Endothelial cell of umbilical vein (primary cell): Measurements from ENCODE around the gene WAS. TPM values are rescaled to one million over a fixed set of nuclear protein-coding genes. Genes with fewer than 3 reads are reported as not detected.

Source experiments
- BruUV-seq: library from RNA; stranded (reverse); fragments of 400-500 nt; replicated peaks from 2 replicates; lab custom pipeline; 2021; lab: Mats Ljungman, UMichigan
- CTCF ChIA-PET: fragments of 300-600, 350-600 bp; sonication (Branson Sonifier 250); formaldehyde crosslinking; loops from one replicate; lab custom pipeline; 2021; ENCODE audit warnings: antibody characterized with exemption, inconsistent platforms; lab: Charles Lee
- POLR2A ChIA-PET: fragments of 300-600, 350-600 bp; sonication (Branson Sonifier 250); formaldehyde crosslinking; loops from one replicate; lab custom pipeline; 2021; ENCODE audit warnings: antibody characterized with exemption, inconsistent platforms; lab: Charles Lee
- DNase-seq: peaks from one replicate; pipeline ENCODE4 v3.0.0-alpha.2; 2011; ENCODE audit warnings: low read depth, low spot score
- FAIRE-seq: peaks from 2 replicates; lab custom pipeline; 2011; peaks lifted over from hg19 to GRCh38; lab: Jason Lieb, UNC
- H2AFZ ChIP-seq: 2 replicates; pipeline ENCODE4 v1.6.0; 2012; ENCODE audit warnings: low read depth, low read length, control low read depth, inconsistent platforms
- H3K27ac ChIP-seq: 2 replicates; pipeline ENCODE4 v1.5.1; 2011; ENCODE audit warnings: low read depth, mild to moderate bottlenecking, control low read depth, low read length, moderate library complexity; ENCODE audit not compliant: insufficient read depth
- H3K27me3 ChIP-seq, 2 experiments: 2 replicates each; pipeline versions ENCODE4 v1.6.0 to v1.6.1; 2011; ENCODE audit warnings: low read length in 2 of 2, mixed read lengths in 1 of 2; ENCODE audit not compliant: control insufficient read depth in 2 of 2, insufficient read depth in 2 of 2
- H3K36me3 ChIP-seq, 2 experiments: 2 replicates in 1 of 2; 3 replicates in 1 of 2; pipeline ENCODE4 v1.5.1; 2011; ENCODE audit warnings: low read length in 2 of 2, mild to moderate bottlenecking in 1 of 2, moderate library complexity in 1 of 2; ENCODE audit not compliant: control insufficient read depth in 2 of 2, insufficient read depth in 2 of 2; ENCODE audit errors: extremely low read depth in 1 of 2
- H3K4me1 ChIP-seq: 3 replicates; pipeline ENCODE4 v1.5.1; 2011; ENCODE audit warnings: mild to moderate bottlenecking, low read length; ENCODE audit not compliant: control insufficient read depth, insufficient read depth; ENCODE audit errors: extremely low read depth
- H3K4me2 ChIP-seq: 2 replicates; pipeline ENCODE4 v1.6.1; 2011; ENCODE audit warnings: low read length, control low read depth, mixed read lengths; ENCODE audit not compliant: insufficient read depth
- H3K4me3 ChIP-seq, 3 experiments: fragments of 200-600 bp in 1 of 3; sonication (generic), shearing (Covaris generic) in 1 of 3; replicated peaks in 1 of 3; 2 replicates each; pipeline ENCODE4 v1.5.1; 2011 to 2016; ENCODE audit warnings: control low read depth in 3 of 3, low read length in 3 of 3, mild to moderate bottlenecking in 2 of 3, inconsistent platforms in 1 of 3, low read depth in 1 of 3, moderate library complexity in 1 of 3; ENCODE audit not compliant: insufficient read depth in 1 of 3
- H3K79me2 ChIP-seq: 2 replicates; pipeline ENCODE4 v1.6.0; 2012; ENCODE audit warnings: low read length, inconsistent platforms; ENCODE audit not compliant: control insufficient read depth, insufficient read depth
- H3K9ac ChIP-seq: replicated peaks from 2 replicates; pipeline ENCODE3; 2011; ENCODE audit warnings: low read length, control low read depth; ENCODE audit not compliant: insufficient read depth; ENCODE audit errors: extremely low read depth
- H3K9me1 ChIP-seq: replicated peaks from 3 replicates; pipeline ENCODE4 v1.6.0; 2011; ENCODE audit warnings: mild to moderate bottlenecking, low read length; ENCODE audit not compliant: control insufficient read depth, insufficient read depth; ENCODE audit errors: extremely low read depth
- H3K9me3 ChIP-seq: replicated peaks from 2 replicates; pipeline ENCODE4 v1.5.1; 2012; ENCODE audit warnings: low read length, inconsistent platforms; ENCODE audit not compliant: control insufficient read depth, insufficient read depth
- H4K20me1 ChIP-seq: replicated peaks from 2 replicates; pipeline ENCODE3; 2011; ENCODE audit warnings: mild to moderate bottlenecking, low read length; ENCODE audit not compliant: control insufficient read depth, insufficient read depth; ENCODE audit errors: extremely low read depth
- CTCF ChIP-seq, 2 donors: IDR thresholded peaks; 1 replicate in 1 of 2; 2 replicates in 1 of 2; pipeline ENCODE4 v1.5.1; 2011; ENCODE audit warnings: low read length in 2 of 2, mild to moderate bottlenecking in 2 of 2, moderate library complexity in 2 of 2, control low read depth in 1 of 2, inconsistent platforms in 1 of 2, low read depth in 1 of 2; ENCODE audit not compliant: insufficient read depth in 1 of 2; ENCODE audit errors: extremely low read depth in 1 of 2
- FOS ChIP-seq: IDR thresholded peaks from 2 replicates; pipeline ENCODE4 v1.6.1; 2011; ENCODE audit warnings: mild to moderate bottlenecking, low read length, moderate library complexity, borderline replicate concordance; ENCODE audit not compliant: insufficient read depth
- GATA2 ChIP-seq: IDR thresholded peaks from 2 replicates; pipeline ENCODE4 v1.7.0; 2011; ENCODE audit warnings: low read depth, mild to moderate bottlenecking, moderate library complexity, mixed read lengths, low read length; ENCODE audit not compliant: insufficient read length, insufficient read depth
- JUN ChIP-seq: IDR thresholded peaks from 2 replicates; pipeline ENCODE4 v1.6.1; 2011; ENCODE audit warnings: borderline replicate concordance, low read depth; ENCODE audit not compliant: insufficient read length, insufficient read depth
- POLR2A ChIP-seq: IDR thresholded peaks from 2 replicates; pipeline ENCODE4 v1.6.1; 2012; ENCODE audit warnings: low read depth, mild to moderate bottlenecking, control low read depth, low read length
- POLR2AphosphoS5 ChIP-seq: IDR thresholded peaks from 2 replicates; pipeline ENCODE4 v1.6.1; 2012; ENCODE audit warnings: low read depth, mild to moderate bottlenecking, control low read depth, low read length, moderate library complexity; ENCODE audit not compliant: insufficient read depth
- dilution Hi-C: fragments of 300-500 bp; cut with MboI; formaldehyde crosslinking; loops from one replicate; pipeline ENCODE4 v1.15.0; 2019; ENCODE audit warnings: low sequenced_read_pairs; ENCODE audit not compliant: extremely low pct_ligation_motif_present
- intact Hi-C: fragments of 100-400 bp; cut with micrococcal nuclease; formaldehyde crosslinking; loops from one replicate; pipeline ENCODE4 v1.10.0; 2022
- polyA plus RNA-seq, 4 experiments: library from polyadenylated mRNA; depleted of rRNA in 3 of 4; stranded (reverse) in 3 of 4; unstranded in 1 of 4; fragments of >200 nt; gene quantifications; 2 replicates each; pipeline versions ENCODE4 v1.2.1 to v1.2.3, GENCODE V29; 2011 to 2012; ENCODE audit warnings: missing spikeins in 1 of 4
- total RNA-seq: library from RNA; stranded (reverse); gene quantifications from 2 replicates; pipeline ENCODE4 v1.2.3, GENCODE V29; 2021
- TF ChIP-seq, protein P1 (sequence below): IDR thresholded peaks from 2 replicates; pipeline ENCODE4 v1.6.1; 2011; ENCODE audit not compliant: insufficient read depth, insufficient read length

The WAS gene
- total and polyA plus RNA-seq, 2 donors (not counting 3 experiments of a cell fraction or from before 2014, with no cell fraction given): 0.73 TPM; not detected in 1

GRCh38 chrX:48702716-48703115, 19.1 kb downstream of the WAS start:
- Histone ChIP-seq H3K9ac (no peak overlapping the region), H3K36me3 (peaks cover 4 to 9% of the 10 kb centered on the region in 2 experiments), H3K27ac (no peak overlapping the region), H3K4me2 (no peak overlapping the region), H3K79me2 (peaks cover 19% of the 10 kb centered on the region), H3K9me3 (no peaks in the 10 kb centered on the region), H2AFZ (no peak overlapping the region), H3K27me3 (no peaks in the 10 kb centered on the region), H3K4me1 (no peaks in the 10 kb centered on the region), H4K20me1 (no peaks in the 10 kb centered on the region), H3K9me1 (no peaks in the 10 kb centered on the region), H3K4me3 (no peak overlapping the region)
- ChIA-PET POLR2A (no interaction called here), CTCF (no interaction called here)
- dilution Hi-C loops (no loop called here), intact Hi-C loops (no loop called here)
- FAIRE-seq: no peak
- BruUV-seq: no TSS peak
- no peak for TF ChIP-seq GATA2
- TF ChIP-seq JUN: no peak
- TF ChIP-seq FOS: no peak
- TF ChIP-seq CTCF (IDR thresholded peaks at IDR 0.05; ENCODE audit: extremely low read depth in 1 of 2, insufficient read depth in 1 of 2, low read depth in 1 of 2, low read length in 2 of 2): no peak
- TF ChIP-seq, protein P1, sequence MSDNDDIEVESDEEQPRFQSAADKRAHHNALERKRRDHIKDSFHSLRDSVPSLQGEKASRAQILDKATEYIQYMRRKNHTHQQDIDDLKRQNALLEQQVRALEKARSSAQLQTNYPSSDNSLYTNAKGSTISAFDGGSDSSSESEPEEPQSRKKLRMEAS: no peak
- no peak for TF ChIP-seq POLR2AphosphoS5
- TF ChIP-seq POLR2A: no peak
- DNase-seq: no peak
